K562 (cell line): ENCODE data around the gene BMPER. TPM values are rescaled to one million over a fixed set of nuclear protein-coding genes. Genes with fewer than 3 reads are reported as not detected.

Experiments used
- ARNT ChIP-seq, 2 experiments: fragments of 450-650 bp; IDR thresholded peaks; 2 replicates each; pipeline ENCODE4 v1.6.1; 2016; ENCODE audit warnings: mild to moderate bottlenecking in 1 of 2
- BRF1 ChIP-seq: IDR thresholded peaks from 3 replicates; pipeline ENCODE4 v1.6.1; 2011; ENCODE audit warnings: borderline replicate concordance, mild to moderate bottlenecking; ENCODE audit not compliant: insufficient read length; ENCODE audit errors: extremely low read depth
- CREBBP ChIP-seq: IDR thresholded peaks from one replicate; pipeline ENCODE4 v1.6.1; 2012; ENCODE audit warnings: low read depth, mild to moderate bottlenecking, control low read depth, inconsistent platforms, low read length
- HLTF ChIP-seq: fragments of 450-650 bp; IDR thresholded peaks from 2 replicates; pipeline ENCODE4 v1.6.1; 2016
- KLF6 ChIP-seq: fragments of 250-450 bp; sonication (Bioruptor Pico); IDR thresholded peaks from 2 replicates; pipeline ENCODE4 v1.4.0; 2020; ENCODE audit warnings: mild to moderate bottlenecking, moderate library complexity, borderline replicate concordance
- MCM2 ChIP-seq: fragments of 450-650 bp; IDR thresholded peaks from 2 replicates; pipeline ENCODE4 v1.6.1; 2017; ENCODE audit warnings: low read depth, mild to moderate bottlenecking
- MYBL2 ChIP-seq, 2 experiments: fragments of 450-650 bp in 1 of 2; sonication (generic) in 1 of 2; formaldehyde crosslinking in 1 of 2; IDR thresholded peaks; 2 replicates each; pipeline versions ENCODE4 v1.6.1 to v1.8.1; 2017 to 2022; ENCODE audit warnings: borderline replicate concordance in 1 of 2, inconsistent platforms in 1 of 2, low read depth in 1 of 2, mild to moderate bottlenecking in 1 of 2, missing genetic modification reagents in 1 of 2, moderate library complexity in 1 of 2
- SAFB ChIP-seq: fragments of 200-400 bp; formaldehyde crosslinking; IDR thresholded peaks from 2 replicates; pipeline ENCODE4 v1.6.1; 2017; ENCODE audit warnings: low read depth, low read length, borderline replicate concordance
- polyA plus RNA-seq, 8 experiments: library from polyadenylated mRNA; depleted of rRNA in 4 of 8; stranded (reverse) in 5 of 8; unstranded in 3 of 8; fragments of >200 nt; fragmentation: Nextera tagmentation in 2 of 8; fragmentation: Illumina TruSeq in 1 of 8; extraction: Ambion mirVana in 2 of 8; extraction: Trizol in 1 of 8; gene quantifications; 2 replicates each; pipeline versions ENCODE4 v1.2.1 to v1.2.3, GENCODE V29; 2011 to 2014; ENCODE audit warnings: inconsistent platforms in 1 of 8, missing spikeins in 1 of 8
- total RNA-seq, 7 experiments: library from RNA; depleted of rRNA in 6 of 7; stranded (reverse); fragments of >200 nt in 6 of 7; fragmentation: Illumina TruSeq in 2 of 7; extraction: Trizol in 2 of 7; gene quantifications; 2 replicates each; pipeline versions ENCODE4 v1.2.1 to v1.2.3, GENCODE V29; 2011 to 2021; ENCODE audit warnings: low replicate concordance in 1 of 7
- TF ChIP-seq, protein P1 (sequence below): fragments of 250-450 bp; sonication (Bioruptor Pico); IDR thresholded peaks from 2 replicates; pipeline ENCODE4 v1.4.0; 2020
- TF ChIP-seq, protein P2 (sequence below): fragments of 250-450 bp; sonication (Bioruptor Pico); IDR thresholded peaks from 2 replicates; pipeline ENCODE4 v1.4.0; 2020

Gene BMPER
- total and polyA plus RNA-seq, 9 of the 15 experiments (the other 6 are each of a cell fraction or from before 2014, with no cell fraction given): not detected

DNA sequence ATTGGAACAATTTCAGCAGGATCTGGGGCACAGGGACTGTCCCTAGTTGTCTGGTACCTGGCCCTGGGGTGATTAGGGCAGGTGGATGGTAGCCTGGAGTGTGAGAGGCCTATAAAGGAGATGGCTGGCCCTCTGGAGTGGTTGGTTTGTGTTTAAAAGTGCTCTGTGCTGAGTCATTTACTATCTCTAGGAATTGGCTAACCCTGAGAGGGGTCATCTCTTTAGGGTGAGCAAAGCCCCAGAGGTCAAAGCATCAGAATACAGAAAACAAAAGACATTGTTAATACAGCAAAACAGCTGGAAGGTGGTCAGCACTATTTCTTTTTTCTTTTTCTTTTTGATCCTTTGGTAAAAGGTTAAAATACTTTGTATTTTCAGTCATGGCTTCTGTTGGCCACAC, 43.4 kb upstream of the BMPER start (continued):
- TF ChIP-seq, protein P1, sequence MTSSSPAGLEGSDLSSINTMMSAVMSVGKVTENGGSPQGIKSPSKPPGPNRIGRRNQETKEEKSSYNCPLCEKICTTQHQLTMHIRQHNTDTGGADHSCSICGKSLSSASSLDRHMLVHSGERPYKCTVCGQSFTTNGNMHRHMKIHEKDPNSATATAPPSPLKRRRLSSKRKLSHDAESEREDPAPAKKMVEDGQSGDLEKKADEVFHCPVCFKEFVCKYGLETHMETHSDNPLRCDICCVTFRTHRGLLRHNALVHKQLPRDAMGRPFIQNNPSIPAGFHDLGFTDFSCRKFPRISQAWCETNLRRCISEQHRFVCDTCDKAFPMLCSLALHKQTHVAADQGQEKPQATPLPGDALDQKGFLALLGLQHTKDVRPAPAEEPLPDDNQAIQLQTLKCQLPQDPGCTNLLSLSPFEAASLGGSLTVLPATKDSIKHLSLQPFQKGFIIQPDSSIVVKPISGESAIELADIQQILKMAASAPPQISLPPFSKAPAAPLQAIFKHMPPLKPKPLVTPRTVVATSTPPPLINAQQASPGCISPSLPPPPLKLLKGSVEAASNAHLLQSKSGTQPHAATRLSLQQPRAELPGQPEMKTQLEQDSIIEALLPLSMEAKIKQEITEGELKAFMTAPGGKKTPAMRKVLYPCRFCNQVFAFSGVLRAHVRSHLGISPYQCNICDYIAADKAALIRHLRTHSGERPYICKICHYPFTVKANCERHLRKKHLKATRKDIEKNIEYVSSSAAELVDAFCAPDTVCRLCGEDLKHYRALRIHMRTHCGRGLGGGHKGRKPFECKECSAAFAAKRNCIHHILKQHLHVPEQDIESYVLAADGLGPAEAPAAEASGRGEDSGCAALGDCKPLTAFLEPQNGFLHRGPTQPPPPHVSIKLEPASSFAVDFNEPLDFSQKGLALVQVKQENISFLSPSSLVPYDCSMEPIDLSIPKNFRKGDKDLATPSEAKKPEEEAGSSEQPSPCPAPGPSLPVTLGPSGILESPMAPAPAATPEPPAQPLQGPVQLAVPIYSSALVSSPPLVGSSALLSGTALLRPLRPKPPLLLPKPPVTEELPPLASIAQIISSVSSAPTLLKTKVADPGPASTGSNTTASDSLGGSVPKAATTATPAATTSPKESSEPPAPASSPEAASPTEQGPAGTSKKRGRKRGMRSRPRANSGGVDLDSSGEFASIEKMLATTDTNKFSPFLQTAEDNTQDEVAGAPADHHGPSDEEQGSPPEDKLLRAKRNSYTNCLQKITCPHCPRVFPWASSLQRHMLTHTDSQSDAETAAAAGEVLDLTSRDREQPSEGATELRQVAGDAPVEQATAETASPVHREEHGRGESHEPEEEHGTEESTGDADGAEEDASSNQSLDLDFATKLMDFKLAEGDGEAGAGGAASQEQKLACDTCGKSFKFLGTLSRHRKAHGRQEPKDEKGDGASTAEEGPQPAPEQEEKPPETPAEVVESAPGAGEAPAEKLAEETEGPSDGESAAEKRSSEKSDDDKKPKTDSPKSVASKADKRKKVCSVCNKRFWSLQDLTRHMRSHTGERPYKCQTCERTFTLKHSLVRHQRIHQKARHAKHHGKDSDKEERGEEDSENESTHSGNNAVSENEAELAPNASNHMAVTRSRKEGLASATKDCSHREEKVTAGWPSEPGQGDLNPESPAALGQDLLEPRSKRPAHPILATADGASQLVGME (CRISPR knock-in tag): no peak
- TF ChIP-seq HLTF: no peak
- no peak for TF ChIP-seq CREBBP
- TF ChIP-seq BRF1: no peak
- no peak for TF ChIP-seq SAFB
- TF ChIP-seq MYBL2 (IDR thresholded peaks at IDR 0.05; ENCODE audit: low read depth): no peak
- no peak for TF ChIP-seq MYBL2 (CRISPR knock-in tag; IDR thresholded peaks at IDR 0.05; ENCODE audit: borderline replicate concordance)
- TF ChIP-seq, protein P2, sequence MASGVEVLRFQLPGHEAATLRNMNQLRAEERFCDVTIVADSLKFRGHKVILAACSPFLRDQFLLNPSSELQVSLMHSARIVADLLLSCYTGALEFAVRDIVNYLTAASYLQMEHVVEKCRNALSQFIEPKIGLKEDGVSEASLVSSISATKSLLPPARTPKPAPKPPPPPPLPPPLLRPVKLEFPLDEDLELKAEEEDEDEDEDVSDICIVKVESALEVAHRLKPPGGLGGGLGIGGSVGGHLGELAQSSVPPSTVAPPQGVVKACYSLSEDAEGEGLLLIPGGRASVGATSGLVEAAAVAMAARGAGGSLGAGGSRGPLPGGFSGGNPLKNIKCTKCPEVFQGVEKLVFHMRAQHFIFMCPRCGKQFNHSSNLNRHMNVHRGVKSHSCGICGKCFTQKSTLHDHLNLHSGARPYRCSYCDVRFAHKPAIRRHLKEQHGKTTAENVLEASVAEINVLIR (CRISPR knock-in tag): no peak
- no peak for TF ChIP-seq MCM2
- TF ChIP-seq KLF6 (CRISPR knock-in tag): no peak
- TF ChIP-seq ARNT (IDR thresholded peaks at IDR 0.05): no peak
- TF ChIP-seq, all 486 proteins: peak for 0
